ENCODE results near the gene NOG.

Gene NOG

DNA sequence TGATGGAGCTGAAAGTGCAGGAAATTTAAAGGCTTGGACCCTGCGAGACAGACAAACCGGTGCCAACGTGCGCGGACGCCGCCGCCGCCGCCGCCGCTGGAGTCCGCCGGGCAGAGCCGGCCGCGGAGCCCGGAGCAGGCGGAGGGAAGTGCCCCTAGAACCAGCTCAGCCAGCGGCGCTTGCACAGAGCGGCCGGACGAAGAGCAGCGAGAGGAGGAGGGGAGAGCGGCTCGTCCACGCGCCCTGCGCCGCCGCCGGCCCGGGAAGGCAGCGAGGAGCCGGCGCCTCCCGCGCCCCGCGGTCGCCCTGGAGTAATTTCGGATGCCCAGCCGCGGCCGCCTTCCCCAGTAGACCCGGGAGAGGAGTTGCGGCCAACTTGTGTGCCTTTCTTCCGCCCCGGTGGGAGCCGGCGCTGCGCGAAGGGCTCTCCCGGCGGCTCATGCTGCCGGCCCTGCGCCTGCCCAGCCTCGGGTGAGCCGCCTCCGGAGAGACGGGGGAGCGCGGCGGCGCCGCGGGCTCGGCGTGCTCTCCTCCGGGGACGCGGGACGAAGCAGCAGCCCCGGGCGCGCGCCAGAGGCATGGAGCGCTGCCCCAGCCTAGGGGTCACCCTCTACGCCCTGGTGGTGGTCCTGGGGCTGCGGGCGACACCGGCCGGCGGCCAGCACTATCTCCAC lies at the start of gene NOG:
TSS of gene NOG (plus strand) at position 54 of the 674 bp plus-strand sequence. CDS start at position 579, 525 bp downstream.
- peak; percentile 58 for DNase-seq

DNA sequence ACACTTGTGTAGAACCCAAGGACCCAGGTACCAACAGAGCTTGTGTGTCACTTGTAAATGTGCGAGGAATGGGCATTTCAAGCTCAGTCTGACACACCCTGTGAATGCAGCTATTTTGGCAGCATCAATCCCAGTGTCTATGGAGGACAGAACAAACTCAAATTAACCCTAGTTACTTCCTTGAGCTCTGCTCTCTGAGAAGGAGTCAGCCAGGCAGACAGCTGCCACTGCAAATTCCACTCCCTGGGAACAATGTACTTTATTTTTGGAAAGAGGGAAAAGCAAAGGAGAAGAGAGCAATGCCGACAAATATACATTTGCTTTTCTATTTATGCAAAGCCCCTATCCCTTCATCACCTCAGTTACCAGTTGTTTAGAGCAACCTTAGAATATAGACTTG lies 48.4 kb upstream of the NOG start:
- no peak for DNase-seq

DNA sequence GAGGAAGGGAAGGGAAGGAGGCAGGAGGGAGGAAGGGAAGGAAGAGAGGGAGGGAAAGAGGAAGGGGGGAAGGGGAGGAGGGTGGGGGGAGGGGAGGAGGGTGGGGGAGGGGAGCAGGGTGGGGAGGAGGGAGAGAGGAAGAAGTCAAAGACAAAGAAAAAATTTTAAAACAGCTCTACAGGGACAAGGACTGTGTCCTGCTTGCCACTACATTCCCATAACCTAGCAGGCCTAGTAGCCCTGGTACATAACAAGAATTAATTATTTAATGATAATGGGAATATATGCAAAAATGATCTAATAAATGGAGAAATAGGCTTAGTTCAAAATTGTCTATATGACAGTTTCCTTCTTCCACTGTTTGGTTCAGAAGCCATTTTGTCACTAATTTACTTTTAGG lies 47.6 kb upstream of the NOG start:
- no peak for DNase-seq

DNA sequence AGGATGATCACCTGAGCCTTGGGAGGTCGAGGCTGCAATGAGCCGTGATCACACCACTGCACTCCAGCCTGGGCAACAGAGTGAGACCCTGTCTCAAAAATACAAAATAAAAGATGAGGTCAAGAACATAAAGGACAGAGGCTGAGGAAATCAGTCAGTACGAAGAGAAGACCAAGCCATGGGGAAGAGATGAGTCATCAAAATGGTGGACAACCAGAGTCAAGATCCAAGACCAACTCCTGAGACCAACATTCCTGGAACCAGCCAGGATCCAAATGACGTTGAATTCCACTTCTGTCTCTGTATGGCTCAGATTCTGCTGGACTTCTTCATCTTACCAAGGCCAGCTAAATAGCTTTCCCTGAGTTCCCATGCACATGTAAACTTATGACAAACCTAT lies 44.8 kb upstream of the NOG start:
- DNase-seq, result no peak

DNA sequence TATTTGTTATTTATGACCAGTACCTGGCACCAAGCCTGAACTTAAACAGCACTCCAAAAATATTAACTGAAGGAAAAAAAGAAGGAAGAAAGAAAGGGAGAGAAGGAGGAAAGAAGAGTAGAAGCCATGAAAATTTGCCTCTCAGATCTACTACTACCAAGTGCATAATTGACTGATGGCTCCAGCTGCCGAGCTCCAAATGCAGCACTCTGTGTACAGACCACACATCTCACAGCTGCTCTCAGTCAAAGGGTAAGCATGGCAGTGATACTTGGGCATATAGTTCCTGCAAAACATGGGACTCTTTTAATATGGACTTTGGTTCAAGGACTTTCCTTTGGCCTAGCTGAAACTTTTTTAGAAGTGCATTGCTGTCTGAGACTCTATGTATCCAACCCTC lies 44.0 kb upstream of the NOG start:
- DNase-seq, result no peak

DNA sequence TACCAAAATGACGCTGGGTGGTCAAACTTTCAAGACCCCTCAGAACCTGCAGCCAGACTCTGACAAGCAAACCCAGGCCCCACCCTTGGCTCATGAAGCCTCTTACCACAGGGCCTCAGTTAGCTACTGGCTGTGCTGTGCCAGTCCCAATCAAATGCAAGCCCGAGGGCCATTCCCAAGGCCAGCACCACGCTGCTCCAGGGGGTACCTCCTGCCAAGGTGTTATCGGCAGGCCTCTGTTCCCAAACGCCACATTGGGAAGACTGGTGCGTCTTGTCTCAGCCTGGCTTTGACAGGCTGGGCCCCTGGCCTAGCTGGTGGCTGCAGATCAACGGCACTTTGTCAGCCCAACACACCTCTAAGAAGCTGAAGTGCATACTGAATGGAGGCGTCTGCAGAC lies 35.8 kb upstream of the NOG start:
- no peak for DNase-seq

DNA sequence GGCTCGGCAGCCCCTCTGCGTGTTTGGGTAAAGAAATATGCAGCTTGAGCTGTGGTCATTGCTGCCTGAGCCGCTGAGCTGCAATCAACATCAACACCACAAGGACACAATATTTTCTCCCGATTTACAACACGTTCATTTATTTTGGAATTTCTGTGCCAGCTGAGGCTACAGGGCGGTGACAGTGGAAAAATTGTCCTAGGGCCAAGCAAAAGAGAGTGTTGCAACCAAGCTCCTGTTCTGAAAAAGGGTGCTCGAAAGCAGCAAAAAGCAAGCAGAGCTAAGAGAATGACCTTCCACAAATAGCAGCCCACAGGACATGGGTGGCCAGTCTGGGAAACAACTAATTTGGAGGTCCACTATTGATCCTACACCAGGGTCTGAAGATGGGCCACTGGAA lies 35.4 kb upstream of the NOG start:
- DNase-seq, result no peak

DNA sequence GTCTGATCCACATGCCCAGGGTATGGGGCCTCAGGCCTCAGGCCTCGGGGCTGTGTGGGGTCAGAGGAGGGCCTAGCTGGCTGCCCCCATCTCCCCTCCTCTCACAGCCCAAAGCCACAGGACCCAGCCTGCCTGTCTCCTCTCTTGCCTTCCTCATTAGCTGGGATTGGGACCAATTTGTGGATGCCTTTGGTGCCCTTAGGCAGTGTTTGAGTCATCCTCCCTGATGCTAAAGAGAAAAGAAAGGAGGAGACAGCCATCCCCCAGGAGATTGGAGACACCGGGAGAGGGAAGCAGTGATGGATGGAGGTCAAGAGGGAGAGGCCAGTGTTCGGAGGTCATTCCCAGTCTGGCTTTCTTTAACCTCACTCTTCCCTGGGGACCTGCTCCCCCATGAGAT lies 23.3 kb upstream of the NOG start:
- no peak for DNase-seq

DNA sequence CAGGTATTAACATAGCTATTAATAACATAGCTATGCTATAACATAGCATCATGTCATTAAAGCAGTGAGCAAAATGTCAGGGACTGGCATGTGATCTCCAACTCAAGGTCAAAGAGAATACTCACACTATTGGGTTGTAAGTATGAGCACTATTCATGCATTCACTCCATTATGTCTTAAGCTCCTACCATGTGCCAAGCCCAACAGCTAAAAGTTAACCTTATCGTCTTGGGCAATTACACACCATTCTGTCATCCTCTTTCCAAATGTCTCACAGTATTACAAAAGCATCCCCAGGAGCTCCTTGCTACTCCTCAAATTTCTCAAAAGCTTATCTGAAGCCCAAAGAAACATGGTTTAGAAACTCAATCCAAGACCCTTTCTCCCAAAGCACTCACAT lies 22.0 kb upstream of the NOG start:
- no peak for DNase-seq

DNA sequence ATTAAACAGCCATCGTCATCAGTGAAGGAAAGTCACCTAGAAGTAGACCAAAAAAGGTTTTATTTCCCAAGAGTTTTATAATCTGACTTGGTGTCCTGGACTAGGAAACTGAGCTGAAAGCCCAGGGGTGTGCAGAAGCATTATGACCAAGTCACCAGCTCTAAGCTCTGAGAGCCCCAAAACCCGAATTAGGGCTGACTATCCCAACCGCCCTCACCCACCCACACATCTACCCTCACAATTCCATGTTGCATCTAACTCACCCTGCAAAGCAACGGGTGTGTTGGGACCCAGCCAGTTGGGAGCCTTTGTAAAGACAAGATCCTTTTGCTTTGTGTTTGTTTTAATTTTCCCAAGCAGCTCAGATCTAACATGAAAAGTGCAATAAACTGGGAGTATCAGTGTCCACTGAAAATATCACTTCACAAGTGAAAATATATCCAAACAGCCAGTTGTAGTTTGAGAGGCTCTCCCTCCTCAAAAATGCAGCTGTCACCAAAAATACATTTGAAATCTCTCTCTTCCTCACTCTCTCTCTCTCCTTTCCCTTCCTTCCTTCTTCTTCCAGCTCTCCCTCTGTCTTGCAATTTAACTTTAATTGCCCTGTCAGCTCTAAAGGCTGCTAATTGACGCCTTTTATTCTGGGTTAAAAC lies 16.2 kb upstream of the NOG start:
- no peak for DNase-seq

DNA sequence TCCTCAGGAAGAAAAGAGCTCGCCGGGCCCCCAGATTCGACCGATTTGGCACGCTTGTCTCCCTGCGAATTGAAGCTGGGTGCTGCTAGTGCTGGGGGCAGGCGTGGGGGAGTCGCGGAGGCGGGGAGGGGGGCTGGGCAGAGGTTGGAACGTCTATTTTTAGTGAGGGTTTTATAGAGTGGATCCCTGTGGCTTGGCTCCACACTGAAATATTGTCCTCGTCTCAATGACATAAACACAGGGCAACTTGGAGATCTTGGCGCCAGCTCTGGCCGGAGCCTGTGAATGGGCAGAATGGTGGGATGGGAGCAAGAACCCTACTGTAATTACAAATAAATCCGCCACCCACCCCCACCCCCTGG lies 15.7 kb upstream of the NOG start:
- DNase-seq, result no peak

DNA sequence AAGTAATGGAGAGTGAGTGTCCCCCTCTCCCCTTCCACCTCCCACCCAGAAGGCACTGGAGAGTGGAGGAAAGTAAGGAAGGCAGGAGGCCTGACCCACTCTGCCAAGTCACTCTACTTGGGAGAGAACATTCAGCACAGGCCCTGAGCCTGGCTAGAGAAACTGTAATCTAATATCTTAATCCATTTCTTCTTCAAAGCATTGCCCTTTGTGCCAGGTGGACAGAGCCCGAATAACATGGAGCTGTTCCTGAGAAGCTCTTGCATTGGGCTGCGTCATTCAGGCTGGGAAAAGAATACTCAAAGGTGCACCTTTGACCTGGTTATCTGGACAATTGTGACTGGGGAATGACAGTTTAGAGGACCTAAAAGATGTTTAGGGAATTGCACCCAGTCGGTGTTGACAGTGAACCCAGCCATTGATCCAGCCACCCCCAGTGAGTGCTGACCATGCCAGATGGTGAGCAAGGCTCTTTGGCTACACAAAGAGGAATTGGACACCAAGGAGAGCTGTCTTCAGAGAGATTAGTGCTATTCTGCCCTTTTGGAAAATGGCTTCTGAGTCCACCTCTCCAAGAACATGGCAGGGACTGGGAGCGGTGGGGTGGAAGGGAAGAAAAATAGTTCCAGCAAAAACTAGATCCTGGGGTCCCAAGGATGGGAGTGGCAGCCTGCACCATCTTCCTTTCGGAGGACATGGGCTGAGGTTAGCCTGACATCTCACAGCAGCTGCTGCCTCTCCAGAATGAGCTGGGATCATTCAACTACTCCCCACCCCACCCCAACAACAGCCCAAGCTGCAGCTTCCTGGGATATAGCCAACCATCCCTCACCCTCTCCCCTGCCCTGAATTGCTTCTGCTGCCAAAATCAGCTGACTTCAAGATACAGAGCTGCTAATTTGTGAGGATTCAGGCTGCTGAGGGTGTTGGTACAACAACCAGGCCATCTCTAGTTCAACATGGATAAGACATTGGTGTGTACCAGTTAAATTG lies 11.6 kb upstream of the NOG start:
- DNase-seq, result no peak

DNA sequence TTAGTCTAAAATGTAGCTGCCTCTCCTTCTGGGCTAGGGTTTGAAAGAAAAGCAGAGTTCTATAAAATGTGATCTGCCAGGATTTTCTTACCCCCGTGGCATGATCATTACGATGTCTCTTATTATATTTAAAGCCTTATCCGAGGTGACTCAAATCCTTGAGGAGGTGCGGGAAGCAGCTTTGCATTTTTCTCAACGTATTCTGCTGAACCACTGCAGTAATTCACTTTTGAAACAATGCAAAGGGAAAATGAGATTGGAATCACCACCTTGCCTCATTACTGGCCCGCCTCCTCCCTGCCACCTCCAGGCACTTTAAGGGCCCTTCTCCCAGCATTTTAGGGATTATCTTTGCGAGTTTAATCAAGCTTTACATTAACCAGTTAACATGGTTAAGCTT lies 9.7 kb upstream of the NOG start:
- no peak for DNase-seq

DNA sequence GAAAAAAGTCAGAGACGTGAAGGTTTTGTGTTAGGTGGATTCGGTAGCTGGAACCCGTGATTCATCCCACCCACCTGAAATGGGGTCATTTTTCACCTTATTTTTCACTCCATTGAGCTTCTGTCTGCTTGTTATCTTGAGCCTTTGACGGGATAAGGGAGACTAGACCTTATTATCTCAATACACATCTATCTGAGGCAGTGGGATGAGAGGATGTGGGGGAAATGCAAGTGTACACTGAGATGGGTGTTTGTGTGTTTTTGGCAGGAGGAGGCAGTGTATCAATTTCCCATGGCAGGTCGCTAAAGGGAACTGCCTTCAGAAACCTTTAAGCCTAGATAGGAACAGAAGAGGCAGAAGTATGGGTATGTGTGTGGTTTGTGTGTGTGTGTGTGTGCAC lies 6.2 kb upstream of the NOG start:
- DNase-seq, result no peak

DNA sequence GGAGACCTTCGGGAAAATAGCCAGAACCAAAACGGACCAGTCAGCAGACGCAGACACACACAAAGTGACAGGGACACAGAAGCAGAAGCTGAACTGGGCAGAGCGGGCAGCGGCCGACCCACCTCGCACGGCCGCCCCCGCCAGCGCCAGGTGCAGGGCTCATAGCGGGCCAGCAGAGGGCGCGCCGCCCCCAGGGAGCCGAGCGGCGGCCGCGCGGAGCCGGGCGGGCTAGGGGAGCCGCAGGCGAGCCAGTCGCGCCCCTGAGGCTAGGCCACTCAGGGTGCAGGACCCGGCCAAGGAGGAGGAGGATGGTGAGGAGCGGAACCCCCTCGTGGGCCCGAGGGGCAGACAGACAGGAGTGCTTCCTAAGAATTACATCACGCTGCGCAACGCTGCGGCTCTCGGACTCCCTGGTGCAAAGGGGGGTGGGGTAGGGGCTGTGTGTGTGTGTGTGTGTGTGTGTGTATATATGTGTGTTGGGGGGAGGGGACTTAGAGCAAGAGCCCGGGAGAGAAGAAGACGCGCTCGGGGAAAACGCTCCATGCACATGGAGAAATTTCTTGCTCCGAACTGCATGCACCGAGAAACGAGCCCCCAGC lies 913 bp upstream of the NOG start:
- peak; percentile 78 for DNase-seq

DNA sequence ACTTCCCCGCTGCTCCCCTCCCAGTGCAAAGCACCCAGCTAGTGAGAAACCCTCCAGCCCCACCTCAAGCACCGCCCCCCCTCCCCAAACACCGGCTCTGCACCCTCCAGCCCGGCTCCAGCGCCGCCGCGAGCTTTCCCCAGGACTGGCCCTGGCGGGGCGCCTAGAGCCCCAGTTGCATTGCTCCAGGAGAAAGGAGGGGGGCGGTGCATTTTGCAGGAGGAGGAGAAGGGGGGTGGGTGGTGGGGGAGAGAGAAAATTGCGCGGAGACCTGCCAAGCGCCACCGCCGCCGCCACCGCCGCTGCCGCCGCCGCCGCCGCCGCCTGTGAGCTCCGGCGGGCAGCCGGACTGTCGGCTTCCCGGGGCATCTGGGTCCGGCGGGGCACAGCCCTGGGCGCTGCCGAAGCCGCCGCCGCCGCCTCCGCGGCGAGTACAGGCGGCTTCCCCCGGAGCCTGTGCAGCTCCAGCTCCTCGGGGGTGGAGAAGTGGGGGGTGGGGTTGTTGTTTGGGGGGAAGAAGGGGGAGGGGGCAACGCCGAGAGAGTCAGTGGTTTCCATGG lies 333 bp upstream of the NOG start:
- DNase-seq, result peak; percentile 79

DNA sequence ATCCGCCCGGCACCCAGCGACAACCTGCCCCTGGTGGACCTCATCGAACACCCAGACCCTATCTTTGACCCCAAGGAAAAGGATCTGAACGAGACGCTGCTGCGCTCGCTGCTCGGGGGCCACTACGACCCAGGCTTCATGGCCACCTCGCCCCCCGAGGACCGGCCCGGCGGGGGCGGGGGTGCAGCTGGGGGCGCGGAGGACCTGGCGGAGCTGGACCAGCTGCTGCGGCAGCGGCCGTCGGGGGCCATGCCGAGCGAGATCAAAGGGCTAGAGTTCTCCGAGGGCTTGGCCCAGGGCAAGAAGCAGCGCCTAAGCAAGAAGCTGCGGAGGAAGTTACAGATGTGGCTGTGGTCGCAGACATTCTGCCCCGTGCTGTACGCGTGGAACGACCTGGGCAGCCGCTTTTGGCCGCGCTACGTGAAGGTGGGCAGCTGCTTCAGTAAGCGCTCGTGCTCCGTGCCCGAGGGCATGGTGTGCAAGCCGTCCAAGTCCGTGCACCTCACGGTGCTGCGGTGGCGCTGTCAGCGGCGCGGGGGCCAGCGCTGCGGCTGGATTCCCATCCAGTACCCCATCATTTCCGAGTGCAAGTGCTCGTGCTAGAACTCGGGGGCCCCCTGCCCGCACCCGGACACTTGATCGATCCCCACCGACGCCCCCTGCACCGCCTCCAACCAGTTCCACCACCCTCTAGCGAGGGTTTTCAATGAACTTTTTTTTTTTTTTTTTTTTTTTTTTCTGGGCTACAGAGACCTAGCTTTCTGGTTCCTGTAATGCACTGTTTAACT lies 1.0 kb downstream of the NOG start:
- peak; percentile 55 for DNase-seq

DNA sequence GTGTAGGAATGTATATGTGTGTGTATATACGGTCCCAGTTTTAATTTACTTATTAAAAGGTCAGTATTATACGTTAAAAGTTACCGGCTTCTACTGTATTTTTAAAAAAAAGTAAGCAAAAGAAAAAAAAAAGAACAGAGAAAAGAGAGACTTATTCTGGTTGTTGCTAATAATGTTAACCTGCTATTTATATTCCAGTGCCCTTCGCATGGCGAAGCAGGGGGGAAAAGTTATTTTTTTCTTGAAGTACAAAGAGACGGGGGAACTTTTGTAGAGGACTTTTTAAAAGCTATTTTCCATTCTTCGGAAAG lies 1.6 kb downstream of the NOG start:
- DNase-seq, result no peak

DNA sequence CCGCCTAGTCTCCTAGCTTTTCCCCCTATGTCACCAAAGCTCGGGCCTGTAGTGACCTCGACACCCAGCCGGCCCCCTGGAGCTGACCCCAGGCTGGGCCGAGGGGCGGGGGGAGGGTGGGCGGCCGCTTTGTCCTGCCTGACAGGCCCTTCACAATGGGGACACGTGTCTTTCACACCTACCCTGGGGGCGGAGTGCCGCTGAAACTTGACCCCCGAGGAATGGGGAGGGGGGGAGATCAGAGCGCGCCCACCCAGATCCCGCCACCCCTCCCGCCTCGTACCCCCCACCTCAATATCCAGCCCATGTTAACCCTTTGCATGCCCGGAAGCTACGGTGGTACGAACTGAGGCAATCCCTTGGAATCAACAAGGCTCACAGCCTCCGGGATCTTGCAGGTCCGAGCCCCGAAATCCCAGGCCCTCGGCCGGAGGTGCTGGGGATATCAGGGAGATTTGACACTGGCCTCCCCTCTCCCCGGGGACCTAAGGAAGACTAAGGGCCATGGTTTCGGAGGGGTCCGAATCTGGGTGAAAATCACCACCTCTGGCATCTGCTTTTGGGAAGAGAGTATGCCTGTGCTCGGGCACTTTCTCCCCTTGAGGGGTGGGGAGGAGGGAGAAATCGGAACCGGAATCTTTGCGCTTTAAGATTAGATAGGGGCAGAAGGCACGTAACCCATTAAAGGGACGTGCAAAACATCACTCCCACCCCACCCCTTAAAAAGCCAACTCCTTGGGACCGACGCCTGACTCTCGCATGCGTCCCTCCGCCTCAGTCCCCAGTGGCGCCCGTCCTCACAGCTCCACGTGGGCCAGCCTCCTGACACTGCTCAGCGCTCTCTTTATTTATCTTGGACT lies 2.6 kb downstream of the NOG start:
- peak; percentile 60 for DNase-seq

DNA sequence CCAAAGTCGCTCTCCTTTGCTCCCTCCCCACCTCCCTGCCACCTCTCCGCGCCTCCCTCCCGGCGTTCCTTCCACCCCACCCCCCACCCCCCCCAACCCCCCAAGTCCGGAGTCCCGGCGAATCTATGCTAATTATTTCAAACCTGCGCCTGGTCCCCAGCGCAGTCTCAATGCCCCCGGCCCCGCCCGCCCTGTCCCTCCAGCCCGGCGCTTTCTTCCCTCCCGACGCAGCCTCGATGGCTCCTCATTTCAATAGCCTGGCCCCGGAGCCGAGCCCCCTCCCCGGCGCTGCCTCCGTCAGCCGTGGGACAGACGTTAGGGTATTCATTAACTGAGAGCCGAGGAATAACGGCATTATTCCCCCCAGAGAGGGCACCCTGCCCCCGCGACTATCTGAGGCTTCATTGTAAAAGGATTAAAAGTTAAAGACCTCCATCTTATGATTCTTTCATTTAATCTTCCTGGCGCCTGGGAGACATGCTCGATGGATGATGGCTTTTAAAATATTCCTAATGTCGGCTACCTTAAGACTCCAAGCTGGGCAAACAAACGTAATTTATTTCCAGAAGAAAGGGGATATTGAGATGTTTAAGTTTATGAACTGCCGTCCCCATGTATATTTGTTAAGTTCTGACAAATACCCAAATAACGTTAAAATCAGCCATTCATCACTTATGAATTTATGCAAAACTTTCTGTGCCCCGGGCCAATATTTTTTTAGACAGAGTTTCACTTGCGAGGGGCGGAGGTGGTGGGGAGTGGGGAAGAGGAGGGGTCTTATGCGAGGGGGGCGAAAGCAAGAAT lies 3.4 kb downstream of the NOG start:
- DNase-seq, result peak; percentile 45
